HEK293 (cell line): Measurements from ENCODE around the gene PLCD1.

Experiments
- CTCF ChIA-PET: fragments of 350-600 bp; formaldehyde crosslinking; extraction: SDS; loops from one replicate; lab custom pipeline; 2021; ENCODE audit warnings: antibody characterized with exemption; lab: Yijun Ruan, JAX
- POLR2A ChIA-PET: fragments of 300-600 bp; formaldehyde crosslinking; extraction: SDS; loops from one replicate; lab custom pipeline; 2020; ENCODE audit warnings: antibody characterized with exemption, inconsistent platforms; lab: Yijun Ruan, JAX
- H3K27ac ChIP-seq: fragments of 200-500 bp; sonication (Bioruptor generic); 2 replicates; pipeline ENCODE4 v1.5.1; 2014; ENCODE audit warnings: low read depth, low read length, control low read depth, inconsistent platforms; ENCODE audit errors: extremely low read depth
- H3K36me3 ChIP-seq, 2 experiments: fragments of 200-500 bp in 1 of 2; sonication (Bioruptor generic) in 1 of 2; 1 replicate in 1 of 2; 2 replicates in 1 of 2; pipeline ENCODE4 v1.5.1; 2014 to 2017; ENCODE audit warnings: inconsistent platforms in 2 of 2, low read length in 2 of 2; ENCODE audit not compliant: control insufficient read depth in 2 of 2, insufficient read depth in 1 of 2
- H3K4me1 ChIP-seq: fragments of 200-500 bp; sonication (Bioruptor generic); 2 replicates; pipeline ENCODE4 v1.5.1; 2014; ENCODE audit warnings: mild to moderate bottlenecking, low read length, inconsistent platforms; ENCODE audit not compliant: control insufficient read depth, insufficient read depth
- H3K4me3 ChIP-seq: 2 replicates; pipeline ENCODE4 v1.5.1; 2011; ENCODE audit warnings: low read depth, mild to moderate bottlenecking, control low read depth, low read length, moderate library complexity
- H3K9me3 ChIP-seq: fragments of 200-500 bp; sonication (Bioruptor generic); 2 replicates; pipeline ENCODE4 v1.5.1; 2014; ENCODE audit warnings: low read depth, low read length, inconsistent platforms; ENCODE audit not compliant: control insufficient read depth, insufficient read depth
- MZF1 ChIP-seq: fragments of 450-650 bp; formaldehyde crosslinking; IDR thresholded peaks from 2 replicates; pipeline ENCODE4 v1.5.1; 2017; ENCODE audit warnings: missing biosample characterization, missing genetic modification characterization, borderline replicate concordance
- ZBTB48 ChIP-seq: fragments of 450-650 bp; formaldehyde crosslinking; IDR thresholded peaks from 2 replicates; pipeline ENCODE4 v1.5.1; 2016; ENCODE audit warnings: missing biosample characterization, missing genetic modification characterization
- ZNF132 ChIP-seq: fragments of 450-650 bp; formaldehyde crosslinking; IDR thresholded peaks from 2 replicates; pipeline ENCODE4 v1.5.1; 2017; ENCODE audit warnings: missing biosample characterization, missing genetic modification characterization, borderline replicate concordance
- ZNF239 ChIP-seq: fragments of 450-650 bp; formaldehyde crosslinking; IDR thresholded peaks from 2 replicates; pipeline ENCODE4 v1.5.1; 2016; ENCODE audit warnings: missing biosample characterization, missing genetic modification characterization
- ZNF311 ChIP-seq: fragments of 450-650 bp; formaldehyde crosslinking; IDR thresholded peaks from 2 replicates; pipeline ENCODE4 v1.5.1; 2017; ENCODE audit warnings: missing biosample characterization, missing genetic modification characterization, borderline replicate concordance
- ZNF341 ChIP-seq: fragments of 450-650 bp; formaldehyde crosslinking; IDR thresholded peaks from 2 replicates; pipeline ENCODE4; 2016; ENCODE audit warnings: low read depth, missing biosample characterization, missing genetic modification characterization
- ZNF350 ChIP-seq: fragments of 450-650 bp; formaldehyde crosslinking; IDR thresholded peaks from 2 replicates; pipeline ENCODE4 v1.5.0; 2017; ENCODE audit warnings: missing biosample characterization, mild to moderate bottlenecking, missing genetic modification characterization
- ZNF394 ChIP-seq: fragments of 450-650 bp; formaldehyde crosslinking; IDR thresholded peaks from 2 replicates; pipeline ENCODE4 v1.5.1; 2016; ENCODE audit warnings: missing biosample characterization, missing genetic modification characterization, mild to moderate bottlenecking, moderate library complexity, borderline replicate concordance
- ZNF600 ChIP-seq: fragments of 450-650 bp; formaldehyde crosslinking; IDR thresholded peaks from 2 replicates; pipeline ENCODE4 v1.5.1; 2016; ENCODE audit warnings: missing biosample characterization, missing genetic modification characterization
- ZNF623 ChIP-seq: fragments of 450-650 bp; formaldehyde crosslinking; IDR thresholded peaks from 2 replicates; pipeline ENCODE4 v1.5.1; 2016; ENCODE audit warnings: missing biosample characterization, missing genetic modification characterization
- ZNF654 ChIP-seq: fragments of 450-650 bp; formaldehyde crosslinking; IDR thresholded peaks from 2 replicates; pipeline ENCODE4 v1.5.1; 2016; ENCODE audit warnings: low read depth, missing biosample characterization, missing genetic modification characterization
- ZNF776 ChIP-seq: fragments of 450-650 bp; formaldehyde crosslinking; IDR thresholded peaks from 2 replicates; pipeline ENCODE4 v1.5.0; 2017; ENCODE audit warnings: missing biosample characterization, missing genetic modification characterization, borderline replicate concordance
- ZSCAN16 ChIP-seq: fragments of 450-650 bp; formaldehyde crosslinking; IDR thresholded peaks from 2 replicates; pipeline ENCODE4 v1.5.1; 2016; ENCODE audit warnings: missing biosample characterization, missing genetic modification characterization
- TF ChIP-seq, protein P1 (sequence below): fragments of 450-650 bp; formaldehyde crosslinking; conservative IDR thresholded peaks from 2 replicates; pipeline ENCODE4 v1.5.1; 2016; ENCODE audit warnings: low read depth, missing biosample characterization, missing genetic modification characterization
- TF ChIP-seq, protein P2 (sequence below): fragments of 450-650 bp; formaldehyde crosslinking; IDR thresholded peaks from 2 replicates; pipeline ENCODE4 v1.5.1; 2016; ENCODE audit warnings: missing biosample characterization, missing genetic modification characterization
- TF ChIP-seq, protein P3 (sequence below): fragments of 450-650 bp; formaldehyde crosslinking; IDR thresholded peaks from 2 replicates; pipeline ENCODE4 v1.5.1; 2016; ENCODE audit warnings: missing biosample characterization, missing genetic modification characterization
- TF ChIP-seq, protein P4 (sequence below): fragments of 450-650 bp; formaldehyde crosslinking; IDR thresholded peaks from 2 replicates; pipeline ENCODE4 v1.5.1; 2016; ENCODE audit warnings: missing biosample characterization, missing genetic modification characterization, borderline replicate concordance
- TF ChIP-seq, protein P5 (sequence below): fragments of 450-650 bp; formaldehyde crosslinking; IDR thresholded peaks from 2 replicates; pipeline ENCODE4 v1.5.1; 2016; ENCODE audit warnings: missing biosample characterization, missing genetic modification characterization

Gene PLCD1

DNA sequence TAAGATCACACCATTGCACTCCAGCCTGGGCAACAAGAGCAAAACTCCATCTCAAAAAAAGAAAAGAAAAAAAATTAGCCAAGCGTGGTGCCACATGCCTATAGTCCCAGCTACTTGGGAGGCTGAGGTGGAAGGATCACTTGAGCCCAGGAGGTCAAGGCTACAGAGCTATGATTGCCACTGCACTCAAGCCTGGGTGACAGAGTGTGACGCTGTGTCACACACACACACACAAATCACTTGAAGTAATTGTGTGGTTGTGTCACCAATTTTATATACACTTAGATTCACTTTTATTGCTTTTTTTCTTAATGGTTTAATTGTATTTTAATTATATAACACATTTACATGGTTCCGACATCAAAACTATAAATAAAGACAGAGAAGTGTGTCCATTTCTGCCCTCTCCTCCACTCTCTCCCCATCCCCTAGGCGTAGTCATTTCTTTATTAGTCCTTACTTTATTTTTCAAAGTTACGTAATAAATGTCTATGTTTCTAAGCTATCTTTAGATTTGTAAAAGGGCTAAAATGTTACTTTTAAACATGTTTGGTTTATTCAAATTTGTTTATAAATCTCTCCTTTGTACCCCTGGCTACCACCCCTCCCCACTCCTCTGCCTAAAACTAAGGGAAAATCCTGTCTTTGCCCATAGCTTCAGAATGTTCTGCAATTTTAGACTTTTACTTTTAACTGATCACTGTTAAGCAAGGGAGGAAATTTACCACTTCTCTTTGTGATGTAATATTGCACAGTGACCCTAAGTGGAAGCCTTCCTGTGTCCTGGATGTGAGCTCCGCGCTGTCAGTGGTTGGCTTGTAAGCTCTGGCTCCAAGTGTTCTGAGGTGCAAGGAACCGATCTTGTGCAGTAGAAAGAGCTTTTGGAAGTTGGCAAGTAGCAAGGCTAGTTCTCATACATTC is 49.6 kb downstream of the PLCD1 start (continued):
- TF ChIP-seq, protein P1, sequence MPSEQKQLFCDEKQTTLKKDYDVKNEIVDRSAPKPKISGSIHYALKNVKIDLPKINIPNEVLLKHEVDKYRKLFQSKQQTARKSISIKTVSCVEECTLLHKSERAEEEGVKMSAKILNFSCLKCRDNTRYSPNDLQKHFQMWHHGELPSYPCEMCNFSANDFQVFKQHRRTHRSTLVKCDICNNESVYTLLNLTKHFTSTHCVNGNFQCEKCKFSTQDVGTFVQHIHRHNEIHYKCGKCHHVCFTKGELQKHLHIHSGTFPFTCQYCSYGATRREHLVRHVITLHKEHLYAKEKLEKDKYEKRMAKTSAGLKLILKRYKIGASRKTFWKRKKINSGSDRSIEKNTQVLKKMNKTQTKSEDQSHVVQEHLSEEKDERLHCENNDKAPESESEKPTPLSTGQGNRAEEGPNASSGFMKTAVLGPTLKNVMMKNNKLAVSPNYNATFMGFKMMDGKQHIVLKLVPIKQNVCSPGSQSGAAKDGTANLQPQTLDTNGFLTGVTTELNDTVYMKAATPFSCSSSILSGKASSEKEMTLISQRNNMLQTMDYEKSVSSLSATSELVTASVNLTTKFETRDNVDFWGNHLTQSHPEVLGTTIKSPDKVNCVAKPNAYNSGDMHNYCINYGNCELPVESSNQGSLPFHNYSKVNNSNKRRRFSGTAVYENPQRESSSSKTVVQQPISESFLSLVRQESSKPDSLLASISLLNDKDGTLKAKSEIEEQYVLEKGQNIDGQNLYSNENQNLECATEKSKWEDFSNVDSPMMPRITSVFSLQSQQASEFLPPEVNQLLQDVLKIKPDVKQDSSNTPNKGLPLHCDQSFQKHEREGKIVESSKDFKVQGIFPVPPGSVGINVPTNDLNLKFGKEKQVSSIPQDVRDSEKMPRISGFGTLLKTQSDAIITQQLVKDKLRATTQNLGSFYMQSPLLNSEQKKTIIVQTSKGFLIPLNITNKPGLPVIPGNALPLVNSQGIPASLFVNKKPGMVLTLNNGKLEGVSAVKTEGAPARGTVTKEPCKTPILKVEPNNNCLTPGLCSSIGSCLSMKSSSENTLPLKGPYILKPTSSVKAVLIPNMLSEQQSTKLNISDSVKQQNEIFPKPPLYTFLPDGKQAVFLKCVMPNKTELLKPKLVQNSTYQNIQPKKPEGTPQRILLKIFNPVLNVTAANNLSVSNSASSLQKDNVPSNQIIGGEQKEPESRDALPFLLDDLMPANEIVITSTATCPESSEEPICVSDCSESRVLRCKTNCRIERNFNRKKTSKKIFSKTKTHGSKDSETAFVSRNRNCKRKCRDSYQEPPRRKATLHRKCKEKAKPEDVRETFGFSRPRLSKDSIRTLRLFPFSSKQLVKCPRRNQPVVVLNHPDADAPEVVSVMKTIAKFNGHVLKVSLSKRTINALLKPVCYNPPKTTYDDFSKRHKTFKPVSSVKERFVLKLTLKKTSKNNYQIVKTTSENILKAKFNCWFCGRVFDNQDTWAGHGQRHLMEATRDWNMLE (tag by site-specific recombination), result no peak
- TF ChIP-seq ZNF600 (tag by site-specific recombination) (no peak), ZNF394 (no peak), ZNF623 (tag by site-specific recombination) (no peak), ZNF132 (tag by site-specific recombination) (no peak), ZNF341 (no peak), ZNF311 (tag by site-specific recombination) (no peak), ZNF776 (tag by site-specific recombination) (no peak), ZNF350 (no peak)
- TF ChIP-seq, protein P2, sequence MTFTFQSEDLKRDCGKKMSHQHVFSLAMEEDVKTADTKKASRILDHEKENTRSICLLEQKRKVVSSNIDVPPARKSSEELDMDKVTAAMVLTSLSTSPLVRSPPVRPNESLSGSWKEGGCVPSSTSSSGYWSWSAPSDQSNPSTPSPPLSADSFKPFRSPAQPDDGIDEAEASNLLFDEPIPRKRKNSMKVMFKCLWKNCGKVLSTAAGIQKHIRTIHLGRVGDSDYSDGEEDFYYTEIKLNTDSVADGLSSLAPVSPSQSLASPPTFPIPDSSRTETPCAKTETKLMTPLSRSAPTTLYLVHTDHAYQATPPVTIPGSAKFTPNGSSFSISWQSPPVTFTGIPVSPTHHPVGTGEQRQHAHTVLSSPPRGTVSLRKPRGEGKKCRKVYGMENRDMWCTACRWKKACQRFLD, result no peak

DNA sequence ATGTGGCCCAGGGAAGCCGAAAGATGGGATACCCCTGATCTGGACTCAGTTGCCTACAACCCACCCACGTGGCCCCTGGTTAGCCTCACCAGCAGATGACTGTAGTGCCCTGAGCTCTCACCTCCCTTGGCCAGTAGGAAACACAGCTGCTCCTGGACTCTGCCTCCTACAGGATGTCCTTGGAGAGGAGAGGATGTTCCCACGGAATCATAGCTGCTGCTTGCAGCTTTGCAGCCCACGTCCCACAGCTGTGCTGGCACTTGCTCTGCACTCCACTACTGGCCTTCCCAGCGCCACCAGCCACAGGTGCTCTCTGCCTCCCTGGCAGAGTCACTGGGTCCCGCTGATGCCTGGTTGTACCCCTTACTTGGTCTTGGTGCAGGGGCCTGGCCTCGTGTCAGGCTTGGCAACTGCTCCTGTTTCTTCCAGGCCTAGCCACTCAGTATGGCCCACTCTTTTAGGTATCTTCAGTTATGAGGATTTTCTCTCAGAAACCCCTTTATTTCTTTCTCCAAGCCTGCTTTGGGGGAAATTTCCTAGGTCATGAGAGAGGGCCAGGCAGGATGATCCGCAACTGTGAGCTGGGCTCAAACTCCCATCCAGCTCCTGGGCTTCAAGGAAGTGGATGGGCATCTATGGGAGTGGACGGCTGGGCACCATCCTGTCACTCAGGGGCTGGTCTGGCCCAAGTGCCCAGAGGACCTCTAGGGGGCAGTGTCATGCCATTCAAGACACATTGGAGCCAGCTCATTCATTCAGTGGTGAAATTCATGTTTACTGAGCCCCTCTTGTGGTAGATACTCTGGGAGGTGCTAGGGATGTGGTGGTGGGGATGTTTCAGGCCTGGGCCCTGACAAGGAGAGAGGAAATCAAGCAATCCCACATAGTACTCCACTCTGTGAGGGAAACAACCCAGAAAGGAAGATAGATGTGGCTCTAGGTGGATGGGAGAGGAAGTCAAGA is 55.0 kb downstream of the PLCD1 start:
- CTCF ChIA-PET, result interaction anchor here (0.6 to 4.6 kb wide), 23 partner anchors 9 to 1234 kb away, joined by 3 to 37 read pairs (median 4); no protein-coding TSS in a partner anchor
- no peaks in the 10 kb centered on the region for H3K9me3 ChIP-seq
- POLR2A ChIA-PET, result interaction anchor here (1.0 kb wide), 1 partner anchor 22 kb away, joined by 3 read pairs; no protein-coding TSS in a partner anchor
- H3K27ac ChIP-seq, result no peak overlapping the region
- peaks cover 0 to 17% of the 10 kb centered on the region in 2 experiments; a peak in 2 of 3 replicates for H3K36me3 ChIP-seq
- TF ChIP-seq ZNF654 (peak; percentile 35), ZBTB48 (tag by site-specific recombination) (no peak), ZNF239 (tag by site-specific recombination) (no peak), MZF1 (tag by site-specific recombination) (no peak), ZSCAN16 (tag by site-specific recombination) (0 out of 2 replicates have a peak, but pooled peaks have one; percentile 67)
- TF ChIP-seq, protein P3, sequence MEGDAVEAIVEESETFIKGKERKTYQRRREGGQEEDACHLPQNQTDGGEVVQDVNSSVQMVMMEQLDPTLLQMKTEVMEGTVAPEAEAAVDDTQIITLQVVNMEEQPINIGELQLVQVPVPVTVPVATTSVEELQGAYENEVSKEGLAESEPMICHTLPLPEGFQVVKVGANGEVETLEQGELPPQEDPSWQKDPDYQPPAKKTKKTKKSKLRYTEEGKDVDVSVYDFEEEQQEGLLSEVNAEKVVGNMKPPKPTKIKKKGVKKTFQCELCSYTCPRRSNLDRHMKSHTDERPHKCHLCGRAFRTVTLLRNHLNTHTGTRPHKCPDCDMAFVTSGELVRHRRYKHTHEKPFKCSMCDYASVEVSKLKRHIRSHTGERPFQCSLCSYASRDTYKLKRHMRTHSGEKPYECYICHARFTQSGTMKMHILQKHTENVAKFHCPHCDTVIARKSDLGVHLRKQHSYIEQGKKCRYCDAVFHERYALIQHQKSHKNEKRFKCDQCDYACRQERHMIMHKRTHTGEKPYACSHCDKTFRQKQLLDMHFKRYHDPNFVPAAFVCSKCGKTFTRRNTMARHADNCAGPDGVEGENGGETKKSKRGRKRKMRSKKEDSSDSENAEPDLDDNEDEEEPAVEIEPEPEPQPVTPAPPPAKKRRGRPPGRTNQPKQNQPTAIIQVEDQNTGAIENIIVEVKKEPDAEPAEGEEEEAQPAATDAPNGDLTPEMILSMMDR (tag by site-specific recombination), result peak; percentile 69
- TF ChIP-seq, protein P4, sequence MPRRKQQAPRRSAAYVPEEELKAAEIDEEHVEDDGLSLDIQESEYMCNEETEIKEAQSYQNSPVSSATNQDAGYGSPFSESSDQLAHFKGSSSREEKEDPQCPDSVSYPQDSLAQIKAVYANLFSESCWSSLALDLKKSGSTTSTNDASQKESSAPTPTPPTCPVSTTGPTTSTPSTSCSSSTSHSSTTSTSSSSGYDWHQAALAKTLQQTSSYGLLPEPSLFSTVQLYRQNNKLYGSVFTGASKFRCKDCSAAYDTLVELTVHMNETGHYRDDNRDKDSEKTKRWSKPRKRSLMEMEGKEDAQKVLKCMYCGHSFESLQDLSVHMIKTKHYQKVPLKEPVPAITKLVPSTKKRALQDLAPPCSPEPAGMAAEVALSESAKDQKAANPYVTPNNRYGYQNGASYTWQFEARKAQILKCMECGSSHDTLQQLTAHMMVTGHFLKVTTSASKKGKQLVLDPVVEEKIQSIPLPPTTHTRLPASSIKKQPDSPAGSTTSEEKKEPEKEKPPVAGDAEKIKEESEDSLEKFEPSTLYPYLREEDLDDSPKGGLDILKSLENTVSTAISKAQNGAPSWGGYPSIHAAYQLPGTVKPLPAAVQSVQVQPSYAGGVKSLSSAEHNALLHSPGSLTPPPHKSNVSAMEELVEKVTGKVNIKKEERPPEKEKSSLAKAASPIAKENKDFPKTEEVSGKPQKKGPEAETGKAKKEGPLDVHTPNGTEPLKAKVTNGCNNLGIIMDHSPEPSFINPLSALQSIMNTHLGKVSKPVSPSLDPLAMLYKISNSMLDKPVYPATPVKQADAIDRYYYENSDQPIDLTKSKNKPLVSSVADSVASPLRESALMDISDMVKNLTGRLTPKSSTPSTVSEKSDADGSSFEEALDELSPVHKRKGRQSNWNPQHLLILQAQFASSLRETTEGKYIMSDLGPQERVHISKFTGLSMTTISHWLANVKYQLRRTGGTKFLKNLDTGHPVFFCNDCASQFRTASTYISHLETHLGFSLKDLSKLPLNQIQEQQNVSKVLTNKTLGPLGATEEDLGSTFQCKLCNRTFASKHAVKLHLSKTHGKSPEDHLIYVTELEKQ (tag by site-specific recombination), result no peak
- TF ChIP-seq, protein P5, sequence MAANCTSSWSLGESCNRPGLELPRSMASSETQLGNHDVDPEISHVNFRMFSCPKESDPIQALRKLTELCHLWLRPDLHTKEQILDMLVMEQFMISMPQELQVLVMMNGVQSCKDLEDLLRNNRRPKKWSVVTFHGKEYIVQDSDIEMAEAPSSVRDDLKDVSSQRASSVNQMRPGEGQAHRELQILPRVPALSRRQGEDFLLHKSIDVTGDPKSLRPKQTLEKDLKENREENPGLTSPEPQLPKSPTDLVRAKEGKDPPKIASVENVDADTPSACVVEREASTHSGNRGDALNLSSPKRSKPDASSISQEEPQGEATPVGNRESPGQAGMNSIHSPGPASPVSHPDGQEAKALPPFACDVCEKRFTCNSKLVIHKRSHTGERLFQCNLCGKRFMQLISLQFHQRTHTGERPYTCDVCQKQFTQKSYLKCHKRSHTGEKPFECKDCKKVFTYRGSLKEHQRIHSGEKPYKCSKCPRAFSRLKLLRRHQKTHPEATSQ (tag by site-specific recombination), result no peak
- no peak overlapping the region for H3K4me3 ChIP-seq
- no peaks in the 10 kb centered on the region for H3K4me1 ChIP-seq
